Heart left ventricle (tissue), 16 donors: Measurements from ENCODE around the gene ADCY10. TPM values are rescaled to one million over a fixed set of nuclear protein-coding genes. Genes with fewer than 3 reads are reported as not detected.
A peak's percentile ranks its signal among the peaks of the same experiment; 100 is the strongest.

ENCODE experiments used
- ATAC-seq, 4 donors: fragments of 200-7000 bp; cut with Tn5 transposase; one replicate each; pipeline ENCODE4 v1.9.1; 2020 to 2022; ENCODE audit warnings: moderate library complexity in 4 of 4, mild to moderate bottlenecking in 3 of 4, moderate number of reproducible peaks in 1 of 4
- DNase-seq, 5 donors: peaks; one replicate each; pipeline ENCODE4 v3.0.0-alpha.2; 2020
- H3K27ac ChIP-seq, 12 donors: fragments of 200-600 bp; sonication (generic) in 4 of 12; one replicate each; pipeline versions ENCODE4 v1.5.0 to v1.8.0; 2016 to 2022; ENCODE audit warnings: mild to moderate bottlenecking in 2 of 12
- H3K27me3 ChIP-seq, 9 donors: fragments of 200-600 bp; sonication (generic) in 2 of 9; one replicate each; pipeline versions ENCODE4 v1.5.1 to v1.8.0; 2016 to 2022; ENCODE audit warnings: mild to moderate bottlenecking in 3 of 9
- H3K36me3 ChIP-seq, 9 donors: fragments of 200-600 bp; sonication (generic) in 2 of 9; one replicate each; pipeline versions ENCODE4 v1.5.0 to v1.8.0; 2018 to 2022; ENCODE audit warnings: mild to moderate bottlenecking in 2 of 9
- H3K4me1 ChIP-seq, 12 donors: fragments of 200-600 bp; sonication (generic) in 4 of 12; one replicate each; pipeline versions ENCODE4 v1.5.0 to v1.8.0; 2016 to 2022; ENCODE audit warnings: mild to moderate bottlenecking in 3 of 12
- H3K4me3 ChIP-seq, 12 donors: fragments of 200-600 bp; sonication (generic) in 4 of 12; one replicate each; pipeline versions ENCODE4 v1.5.0 to v1.8.0; 2017 to 2022; ENCODE audit warnings: mild to moderate bottlenecking in 9 of 12, moderate library complexity in 4 of 12
- H3K9me3 ChIP-seq, 12 donors: fragments of 200-600 bp; sonication (generic) in 4 of 12; one replicate each; pipeline versions ENCODE4 v1.5.0 to v1.8.0; 2016 to 2022; ENCODE audit warnings: mild to moderate bottlenecking in 1 of 12
- POLR2A ChIP-seq, 2 donors: fragments of 450-650 bp; IDR thresholded peaks; one replicate each; pipeline ENCODE4 v1.6.1; 2017; ENCODE audit warnings: antibody characterized with exemption in 2 of 2, mild to moderate bottlenecking in 2 of 2, moderate library complexity in 2 of 2
- WGBS, 4 donors: extraction: QIAGEN DNeasy Blood & Tissue Kit in 2 of 4; methylation state at CpG; one replicate each; pipeline versions ENCODE4 v1.1.5 to v1.1.7; 2013 to 2018; 5-methylcytosine and 5-hydroxymethylcytosine counted together
- intact Hi-C, 10 donors: fragments of 100-400 bp; cut with DNase I; formaldehyde crosslinking; loops; one replicate each; pipeline versions ENCODE4 v1.11.1 to v1.14.2; 2022
- polyA plus RNA-seq, 2 donors: library from polyadenylated mRNA; stranded (reverse); fragments of 200-250 nt; gene quantifications; one replicate each; pipeline ENCODE4 v1.2.3, GENCODE V29; 2013
- total RNA-seq, 9 donors: library from RNA; depleted of rRNA in 2 of 9; stranded (reverse); fragments of >200 nt in 2 of 9; fragmentation: NEBNext Ultra II Directional in 3 of 9; extraction: Animal tissue kit (Norgen Biotek cat#: 25700) in 3 of 9; gene quantifications; one replicate each; pipeline versions ENCODE4 v1.1.0 to v1.2.4, GENCODE V29; 2016 to 2023
- TF ChIP-seq, protein P1 (sequence below), 12 donors: fragments of 200-600 bp; sonication (generic) in 4 of 12; IDR thresholded peaks; one replicate each; pipeline versions ENCODE4 v1.5.0 to v1.8.0; 2018 to 2022; ENCODE audit warnings: antibody characterized with exemption in 12 of 12, mild to moderate bottlenecking in 5 of 12
- donor health status: ischemic (EF 13 %, LVEDD 7.1; RV severe dilation, severe dysfunction).
- donor health status: healthy with polysubstance abuse.
- donor health status: DM: no; HTN: yes; CAD: no.
- donor health status: DM: no; HTN: no; CAD: no.
- donor health status: ischemic (EF 25% LVEDD 6.9; RV normal size, moderate dysfunction).
- donor health status: ischemic (EF 25% LVEDD 5.7; RV mildly dilated, moderate dysfunction).
- donor health status: healthy.
- donor health status: DM: yes; HTN: yes; CAD: no.
- donor health status: ischemic (EF 35%, LVEDD 5.7; RV mildly dilated, moderate dysfunction).
- donor health status: nonischemic (EF 11% LVEDD 7.7; RV severe dilation, severe dysfunction).
- donor health status: DM: yes; HTN: yes; CAD: no.
- donor health status: PGD.
- donor health status: ischemic (EF 29% LVEDD 5.4; RV normal size, mild dysfunction).
- donor health status: nonischemic (EF 23%, LVEDD 6.1; RV moderate dilation, normal function).

Gene ADCY10
- total and polyA plus RNA-seq, 11 donors: 0.07 to 0.83 (median 0.32) TPM; not detected in 1

DNA sequence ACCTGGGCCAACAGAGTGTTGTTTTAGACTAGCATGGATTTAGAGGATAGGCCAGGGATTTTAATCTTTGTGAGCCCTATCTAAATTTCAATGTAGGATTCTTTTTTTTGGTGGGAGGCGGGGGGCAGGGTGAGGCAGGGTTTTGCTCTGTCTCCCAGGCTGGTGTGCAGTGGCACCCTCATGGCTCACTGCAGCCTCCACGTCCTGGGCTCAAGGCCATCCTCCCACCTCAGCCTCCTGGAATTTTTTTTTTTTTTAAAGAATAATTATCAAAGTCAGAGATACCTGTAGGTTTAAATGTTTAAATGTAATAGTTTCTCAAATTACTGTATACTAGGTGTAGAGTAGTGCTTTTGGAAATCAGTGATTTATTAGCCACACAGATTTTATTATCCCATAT is 26.3 kb upstream of the ADCY10 start:
- intact Hi-C loops: no loop called here
- TF ChIP-seq, protein P1, sequence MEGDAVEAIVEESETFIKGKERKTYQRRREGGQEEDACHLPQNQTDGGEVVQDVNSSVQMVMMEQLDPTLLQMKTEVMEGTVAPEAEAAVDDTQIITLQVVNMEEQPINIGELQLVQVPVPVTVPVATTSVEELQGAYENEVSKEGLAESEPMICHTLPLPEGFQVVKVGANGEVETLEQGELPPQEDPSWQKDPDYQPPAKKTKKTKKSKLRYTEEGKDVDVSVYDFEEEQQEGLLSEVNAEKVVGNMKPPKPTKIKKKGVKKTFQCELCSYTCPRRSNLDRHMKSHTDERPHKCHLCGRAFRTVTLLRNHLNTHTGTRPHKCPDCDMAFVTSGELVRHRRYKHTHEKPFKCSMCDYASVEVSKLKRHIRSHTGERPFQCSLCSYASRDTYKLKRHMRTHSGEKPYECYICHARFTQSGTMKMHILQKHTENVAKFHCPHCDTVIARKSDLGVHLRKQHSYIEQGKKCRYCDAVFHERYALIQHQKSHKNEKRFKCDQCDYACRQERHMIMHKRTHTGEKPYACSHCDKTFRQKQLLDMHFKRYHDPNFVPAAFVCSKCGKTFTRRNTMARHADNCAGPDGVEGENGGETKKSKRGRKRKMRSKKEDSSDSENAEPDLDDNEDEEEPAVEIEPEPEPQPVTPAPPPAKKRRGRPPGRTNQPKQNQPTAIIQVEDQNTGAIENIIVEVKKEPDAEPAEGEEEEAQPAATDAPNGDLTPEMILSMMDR (IDR thresholded peaks at IDR 0.05): no peak
- no peak for TF ChIP-seq POLR2A (IDR thresholded peaks at IDR 0.05)
- no peak for DNase-seq
- H3K9me3 ChIP-seq: no peaks in the 10 kb centered on the region
- peaks cover 0 to 6% (median 0%) of the 10 kb centered on the region in 9 donors for H3K36me3 ChIP-seq
- WGBS, 4 donors: 93 to 99% (median 95%) methylated on average over 2 of the region's 2 CpGs
- H3K27me3 ChIP-seq: no peaks in the 10 kb centered on the region
- H3K27ac ChIP-seq: no peak overlapping the region
- no peak overlapping the region for H3K4me3 ChIP-seq
- peaks cover 0 to 39% (median 13%) of the 10 kb centered on the region in 12 donors for H3K4me1 ChIP-seq
- ATAC-seq: no peak

DNA sequence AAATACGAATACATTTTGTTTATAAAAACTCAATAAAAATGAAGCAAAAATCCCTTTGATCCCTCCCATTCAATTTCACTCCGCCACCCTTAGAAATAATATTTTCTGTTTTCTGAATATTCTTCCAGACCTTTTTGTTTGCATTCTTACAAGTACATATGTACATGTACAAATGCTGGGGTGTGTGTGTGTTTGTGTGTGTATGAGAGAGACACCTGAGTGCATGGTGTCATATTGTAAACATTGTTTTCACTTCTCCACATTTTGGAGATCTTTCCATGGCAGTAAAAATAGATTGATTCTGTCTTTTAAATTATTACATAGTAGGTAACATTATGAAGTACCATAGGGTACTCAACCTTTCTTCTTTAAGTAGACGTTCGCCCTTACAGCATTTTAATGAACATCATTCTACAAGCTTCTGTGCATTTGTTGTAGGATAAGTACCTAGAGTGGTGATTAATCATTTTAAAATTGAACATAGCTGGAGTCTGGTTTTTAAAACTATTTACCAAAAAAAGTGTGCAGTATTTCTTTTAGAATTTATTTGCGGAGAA is 24.2 kb upstream of the ADCY10 start:
- WGBS, 4 donors: 49 to 53% (median 50%) methylated on average over 5 of the region's 5 CpGs
- no peaks in the 10 kb centered on the region for H3K9me3 ChIP-seq
- peak overlapping the region; percentile 72 to 97 (median 82) for H3K4me3 ChIP-seq
- no peaks in the 10 kb centered on the region for H3K27me3 ChIP-seq
- DNase-seq: no peak
- peak overlapping the region; percentile 93 to 99 (median 96) for H3K27ac ChIP-seq
- ATAC-seq: no peak
- intact Hi-C loops: loop anchor here (5.0 to 10.0 kb wide), 10 partner anchors 59 to 716 kb away; partner anchors contain the start of genes MPZL1 (in 5 of the 10), POU2F1 (in 1 of the 10) and TIPRL (in 1 of the 10)
- TF ChIP-seq, protein P1 (IDR thresholded peaks at IDR 0.05): no peak
- TF ChIP-seq POLR2A (IDR thresholded peaks at IDR 0.05): no peak
- peaks cover 0 to 6% (median 0%) of the 10 kb centered on the region in 9 donors for H3K36me3 ChIP-seq
- H3K4me1 ChIP-seq: peaks cover 0 to 57% (median 28%) of the 10 kb centered on the region in 12 donors

DNA sequence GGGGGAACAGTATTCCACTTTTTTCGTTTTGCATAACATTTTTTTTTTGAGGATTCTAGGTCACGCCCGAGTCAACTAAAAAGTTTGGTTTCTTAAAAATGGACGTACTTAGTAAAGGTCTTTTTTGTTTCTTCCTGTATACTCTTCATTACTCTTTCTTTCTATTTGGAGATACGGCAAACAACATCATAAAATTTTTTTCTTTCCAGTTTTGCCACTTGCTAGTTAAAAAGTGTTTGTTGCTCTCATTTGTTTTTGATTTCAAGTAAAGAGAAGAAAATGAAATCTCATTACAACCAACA is 23.7 kb upstream of the ADCY10 start:
- Histone ChIP-seq H3K4me1 (peaks cover 0 to 62% (median 33%) of the 10 kb centered on the region in 12 donors), H3K27ac (peak overlapping the region; percentile 93 to 99 (median 96))
- intact Hi-C loops: loop anchor here (5.0 to 10.0 kb wide), 10 partner anchors 60 to 715 kb away; partner anchors contain the start of genes MPZL1 (in 5 of the 10), POU2F1 (in 1 of the 10) and TIPRL (in 1 of the 10)

More for the DNA sequence above, 23.7 kb upstream of the ADCY10 start:
- H3K9me3 ChIP-seq: no peaks in the 10 kb centered on the region
- DNase-seq (no peak), ATAC-seq (no peak)
- peaks cover 0 to 6% (median 0%) of the 10 kb centered on the region in 9 donors for H3K36me3 ChIP-seq
- H3K27me3 ChIP-seq: no peaks in the 10 kb centered on the region
- TF ChIP-seq, protein P1 (IDR thresholded peaks at IDR 0.05): no peak
- TF ChIP-seq POLR2A (IDR thresholded peaks at IDR 0.05): no peak
- 0 to 2% (median 1%) methylated on average over 5 of the region's 5 CpGs for WGBS, 4 donors
- peak overlapping the region; percentile 72 to 97 (median 82) for H3K4me3 ChIP-seq
